HUES48 (cell line): ENCODE results near the gene CLSTN2.

Experiments
- H3K27ac ChIP-seq: one replicate; pipeline ENCODE4 v1.7.0; 2013; ENCODE audit warnings: low read depth, low read length, inconsistent platforms
- H3K27me3 ChIP-seq: 2 replicates; pipeline ENCODE4 v1.6.1; 2013; ENCODE audit warnings: mild to moderate bottlenecking, low read length; ENCODE audit not compliant: control insufficient read depth, insufficient read depth
- H3K36me3 ChIP-seq: 2 replicates; pipeline ENCODE4 v1.6.1; 2013; ENCODE audit warnings: low read length; ENCODE audit not compliant: control insufficient read depth, insufficient read depth
- H3K4me1 ChIP-seq: 2 replicates; pipeline ENCODE4 v1.6.1; 2013; ENCODE audit warnings: mild to moderate bottlenecking, low read length; ENCODE audit not compliant: control insufficient read depth, insufficient read depth
- H3K4me3 ChIP-seq: 2 replicates; pipeline ENCODE4 v1.5.1; 2013; ENCODE audit warnings: mild to moderate bottlenecking, low read depth, low read length
- H3K9ac ChIP-seq: 2 replicates; pipeline ENCODE4 v1.6.1; 2013; ENCODE audit warnings: mild to moderate bottlenecking, low read depth, low read length, moderate library complexity
- H3K9me3 ChIP-seq: 2 replicates; pipeline ENCODE4 v1.6.1; 2013; ENCODE audit warnings: low read length; ENCODE audit not compliant: control insufficient read depth, insufficient read depth

The CLSTN2 gene

GRCh38 chr3:140129768-140130284 is 194.8 kb downstream of the CLSTN2 start:
- H3K27me3 ChIP-seq: no peaks in the 10 kb centered on the region
- no peak overlapping the region for H3K4me3 ChIP-seq
- H3K9ac ChIP-seq: no peak overlapping the region
- H3K4me1 ChIP-seq: peaks cover 6% of the 10 kb centered on the region; the same call in 1 of the 2 replicates
- no peaks in the 10 kb centered on the region for H3K9me3 ChIP-seq
- no peaks in the 10 kb centered on the region for H3K36me3 ChIP-seq
- no peak overlapping the region for H3K27ac ChIP-seq

DNA sequence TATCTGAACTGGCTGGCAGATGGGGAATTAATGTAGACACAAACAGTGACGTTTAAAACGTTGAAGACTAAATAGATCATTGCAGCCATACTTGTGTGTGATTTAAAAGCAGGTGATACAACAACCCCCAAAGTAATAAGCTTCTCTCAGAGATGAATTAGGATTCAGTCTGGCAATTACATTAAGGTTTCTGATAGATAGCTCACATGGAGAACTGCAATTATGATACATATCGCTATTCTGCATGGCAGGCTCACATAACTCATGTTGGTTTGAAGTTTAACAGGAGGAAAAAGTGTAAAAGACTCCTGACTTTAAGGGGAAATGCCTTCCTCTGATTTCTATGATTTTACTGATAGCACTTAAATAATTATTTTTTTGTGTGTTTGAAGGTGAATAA is 196.9 kb downstream of the CLSTN2 start:
- Histone ChIP-seq H3K27me3 (no peaks in the 10 kb centered on the region), H3K4me1 (peaks cover 6% of the 10 kb centered on the region; the same call in 1 of the 2 replicates), H3K27ac (no peak overlapping the region), H3K9me3 (no peaks in the 10 kb centered on the region), H3K36me3 (no peaks in the 10 kb centered on the region), H3K4me3 (no peak overlapping the region), H3K9ac (no peak overlapping the region)

GRCh38 chr3:140134231-140134965 is 199.4 kb downstream of the CLSTN2 start:
- Histone ChIP-seq H3K27me3 (no peaks in the 10 kb centered on the region), H3K36me3 (no peaks in the 10 kb centered on the region), H3K27ac (no peak overlapping the region), H3K4me1 (no peaks in the 10 kb centered on the region), H3K9me3 (no peaks in the 10 kb centered on the region), H3K9ac (no peak overlapping the region), H3K4me3 (no peak overlapping the region)

- Histone ChIP-seq H3K4me1 (no peaks in the 10 kb centered on the region), H3K4me3 (no peak overlapping the region), H3K27me3 (no peaks in the 10 kb centered on the region), H3K9ac (no peak overlapping the region), H3K27ac (no peak overlapping the region), H3K9me3 (no peaks in the 10 kb centered on the region), H3K36me3 (no peaks in the 10 kb centered on the region)
Observed at GRCh38 chr3:140135461-140135860, 200.5 kb downstream of the CLSTN2 start.

DNA sequence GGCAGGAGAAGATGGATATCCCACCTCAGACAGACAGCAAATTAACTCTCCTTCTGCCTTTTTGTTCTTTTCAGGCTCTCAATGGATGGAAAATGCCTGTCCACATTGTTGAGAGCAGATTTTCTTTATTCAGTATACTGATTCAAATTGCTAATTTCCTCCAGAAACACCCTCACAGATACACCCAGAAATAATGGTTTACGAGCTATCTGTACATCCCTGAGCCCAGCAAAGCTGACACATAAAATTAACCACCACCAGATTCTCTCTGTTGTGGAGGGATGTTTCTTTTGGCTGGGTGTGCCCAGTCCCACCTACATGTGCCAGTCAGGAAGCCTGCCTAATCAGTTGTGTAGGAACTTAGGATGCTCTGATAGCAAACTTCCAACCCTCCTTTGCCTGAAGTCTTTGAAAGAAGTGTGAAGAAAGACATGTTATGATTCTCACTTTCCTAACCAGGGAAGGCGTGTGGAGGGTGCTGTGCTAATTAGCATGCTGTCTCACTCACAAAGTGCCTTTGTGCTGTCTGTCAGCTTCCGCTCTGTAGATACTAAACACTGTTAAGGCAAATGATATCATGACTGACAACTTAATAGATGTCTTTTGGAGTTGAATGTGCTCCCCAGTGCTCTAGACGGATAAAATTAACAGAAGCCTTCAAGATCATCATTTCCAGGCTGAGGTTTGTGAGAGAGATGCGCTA is 208.5 kb downstream of the CLSTN2 start:
- no peaks in the 10 kb centered on the region for H3K9me3 ChIP-seq
- H3K9ac ChIP-seq: no peak overlapping the region
- H3K4me3 ChIP-seq: no peak overlapping the region
- no peak overlapping the region for H3K27ac ChIP-seq
- no peaks in the 10 kb centered on the region for H3K36me3 ChIP-seq
- no peaks in the 10 kb centered on the region for H3K27me3 ChIP-seq
- H3K4me1 ChIP-seq: no peaks in the 10 kb centered on the region

- H3K27me3 ChIP-seq: no peaks in the 10 kb centered on the region
- no peaks in the 10 kb centered on the region for H3K36me3 ChIP-seq
- H3K9me3 ChIP-seq: no peaks in the 10 kb centered on the region
- H3K27ac ChIP-seq: no peak overlapping the region
- H3K4me1 ChIP-seq: no peaks in the 10 kb centered on the region
- H3K9ac ChIP-seq: no peak overlapping the region
- no peak overlapping the region for H3K4me3 ChIP-seq
Observed at GRCh38 chr3:140145528-140145927, 210.5 kb downstream of the CLSTN2 start.

DNA sequence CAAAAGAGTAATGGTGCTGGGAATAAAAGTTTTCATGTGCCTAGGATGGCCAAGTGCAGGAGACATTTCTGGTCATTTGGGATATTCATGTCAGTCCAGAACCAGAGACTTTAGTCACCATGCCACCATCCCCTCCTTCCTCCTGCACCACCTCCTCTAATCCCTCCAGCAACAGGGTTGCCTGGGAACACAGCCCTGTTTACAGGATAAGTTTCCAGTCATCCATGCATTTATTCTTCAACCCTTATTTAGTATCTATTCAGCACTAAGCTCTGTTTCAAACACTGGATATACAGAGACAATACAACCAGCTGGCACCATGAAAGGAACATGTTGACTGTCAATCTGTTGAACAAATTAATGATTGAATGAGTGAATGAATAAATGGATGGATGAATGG is 211.7 kb downstream of the CLSTN2 start:
- Histone ChIP-seq H3K9me3 (no peaks in the 10 kb centered on the region), H3K4me3 (no peak overlapping the region), H3K4me1 (no peaks in the 10 kb centered on the region)

DNA sequence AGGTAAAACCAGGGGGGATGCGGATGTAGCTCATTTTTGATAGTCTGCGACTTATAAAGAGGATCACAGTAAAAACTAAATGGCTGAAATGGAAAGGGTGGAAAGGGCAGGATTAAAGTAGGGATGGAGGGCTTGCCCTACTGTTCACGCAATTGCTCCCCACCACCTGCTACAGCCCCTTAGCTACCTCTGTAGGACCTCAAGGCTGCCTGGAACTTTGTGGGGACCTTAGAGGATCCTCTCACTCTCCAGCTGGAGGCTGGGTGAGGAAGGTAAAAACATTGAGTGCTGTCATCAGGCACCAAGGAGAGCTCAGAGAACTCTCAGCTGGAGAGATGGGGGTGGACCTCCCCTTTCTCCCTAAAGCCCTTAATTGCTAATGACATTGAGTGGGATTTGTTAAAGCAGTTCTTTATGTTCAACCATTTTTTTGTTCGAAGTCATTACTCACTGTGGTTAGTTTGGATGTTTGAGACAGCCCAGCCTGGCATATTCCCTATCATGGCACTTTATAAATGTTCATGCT is 213.0 kb downstream of the CLSTN2 start:
- Histone ChIP-seq H3K9ac (no peak overlapping the region), H3K4me1 (no peaks in the 10 kb centered on the region), H3K27me3 (no peaks in the 10 kb centered on the region), H3K36me3 (no peaks in the 10 kb centered on the region), H3K4me3 (no peak overlapping the region), H3K27ac (no peak overlapping the region), H3K9me3 (no peaks in the 10 kb centered on the region)

More for the DNA sequence above, 211.7 kb downstream of the CLSTN2 start:
- H3K27ac ChIP-seq: no peak overlapping the region
- no peak overlapping the region for H3K9ac ChIP-seq
- no peaks in the 10 kb centered on the region for H3K36me3 ChIP-seq
- H3K27me3 ChIP-seq: no peaks in the 10 kb centered on the region

- Histone ChIP-seq H3K27ac (no peak overlapping the region), H3K4me1 (no peaks in the 10 kb centered on the region), H3K36me3 (no peaks in the 10 kb centered on the region), H3K27me3 (no peaks in the 10 kb centered on the region), H3K9me3 (no peaks in the 10 kb centered on the region), H3K9ac (no peak overlapping the region), H3K4me3 (no peak overlapping the region)
Observed at GRCh38 chr3:140148824-140149390, 213.9 kb downstream of the CLSTN2 start.

DNA sequence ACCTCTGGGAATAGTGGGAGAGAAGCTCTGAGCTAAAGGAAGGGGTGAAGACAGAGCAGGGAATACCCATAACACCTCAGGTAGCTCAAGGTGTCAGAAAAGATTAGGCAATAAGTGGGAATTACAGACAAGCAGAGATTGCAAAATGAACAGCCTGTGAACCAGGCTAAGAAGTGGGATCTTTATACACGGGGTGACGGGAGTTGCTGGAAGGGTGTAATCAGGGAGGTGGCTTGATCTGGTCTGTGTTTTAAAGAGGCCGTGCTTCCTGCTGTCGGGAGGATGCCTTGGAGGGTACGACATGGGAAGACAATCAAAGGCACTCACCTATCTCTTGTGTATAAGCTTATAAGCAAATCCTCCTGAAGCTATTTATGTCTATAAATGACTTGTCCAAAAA is 216.3 kb downstream of the CLSTN2 start:
- H3K36me3 ChIP-seq: no peaks in the 10 kb centered on the region
- H3K9me3 ChIP-seq: no peaks in the 10 kb centered on the region
- no peak overlapping the region for H3K9ac ChIP-seq
- no peak overlapping the region for H3K27ac ChIP-seq
- no peaks in the 10 kb centered on the region for H3K4me1 ChIP-seq
- no peak overlapping the region for H3K4me3 ChIP-seq
- H3K27me3 ChIP-seq: no peaks in the 10 kb centered on the region
